Endothelial cell of umbilical vein (primary cell): ENCODE measurements around the gene CD300C. TPM values are rescaled to one million over a fixed set of nuclear protein-coding genes. Genes with fewer than 3 reads are reported as not detected.

Source experiments
- BruUV-seq: library from RNA; stranded (reverse); fragments of 400-500 nt; replicated peaks from 2 replicates; lab custom pipeline; 2021; lab: Mats Ljungman, UMichigan
- CTCF ChIA-PET: fragments of 300-600, 350-600 bp; sonication (Branson Sonifier 250); formaldehyde crosslinking; loops from one replicate; lab custom pipeline; 2021; ENCODE audit warnings: antibody characterized with exemption, inconsistent platforms; lab: Charles Lee
- POLR2A ChIA-PET: fragments of 300-600, 350-600 bp; sonication (Branson Sonifier 250); formaldehyde crosslinking; loops from one replicate; lab custom pipeline; 2021; ENCODE audit warnings: antibody characterized with exemption, inconsistent platforms; lab: Charles Lee
- DNase-seq: peaks from one replicate; pipeline ENCODE4 v3.0.0-alpha.2; 2011; ENCODE audit warnings: low read depth, low spot score
- FAIRE-seq: peaks from 2 replicates; lab custom pipeline; 2011; peaks lifted over from hg19 to GRCh38; lab: Jason Lieb, UNC
- H2AFZ ChIP-seq: 2 replicates; pipeline ENCODE4 v1.6.0; 2012; ENCODE audit warnings: low read depth, low read length, control low read depth, inconsistent platforms
- H3K27ac ChIP-seq: 2 replicates; pipeline ENCODE4 v1.5.1; 2011; ENCODE audit warnings: low read depth, mild to moderate bottlenecking, control low read depth, low read length, moderate library complexity; ENCODE audit not compliant: insufficient read depth
- H3K27me3 ChIP-seq, 2 experiments: 2 replicates each; pipeline versions ENCODE4 v1.6.0 to v1.6.1; 2011; ENCODE audit warnings: low read length in 2 of 2, mixed read lengths in 1 of 2; ENCODE audit not compliant: control insufficient read depth in 2 of 2, insufficient read depth in 2 of 2
- H3K36me3 ChIP-seq, 2 experiments: 2 replicates in 1 of 2; 3 replicates in 1 of 2; pipeline ENCODE4 v1.5.1; 2011; ENCODE audit warnings: low read length in 2 of 2, mild to moderate bottlenecking in 1 of 2, moderate library complexity in 1 of 2; ENCODE audit not compliant: control insufficient read depth in 2 of 2, insufficient read depth in 2 of 2; ENCODE audit errors: extremely low read depth in 1 of 2
- H3K4me1 ChIP-seq: 3 replicates; pipeline ENCODE4 v1.5.1; 2011; ENCODE audit warnings: mild to moderate bottlenecking, low read length; ENCODE audit not compliant: control insufficient read depth, insufficient read depth; ENCODE audit errors: extremely low read depth
- H3K4me2 ChIP-seq: 2 replicates; pipeline ENCODE4 v1.6.1; 2011; ENCODE audit warnings: low read length, control low read depth, mixed read lengths; ENCODE audit not compliant: insufficient read depth
- H3K4me3 ChIP-seq, 3 experiments: fragments of 200-600 bp in 1 of 3; sonication (generic), shearing (Covaris generic) in 1 of 3; replicated peaks in 1 of 3; 2 replicates each; pipeline ENCODE4 v1.5.1; 2011 to 2016; ENCODE audit warnings: control low read depth in 3 of 3, low read length in 3 of 3, mild to moderate bottlenecking in 2 of 3, inconsistent platforms in 1 of 3, low read depth in 1 of 3, moderate library complexity in 1 of 3; ENCODE audit not compliant: insufficient read depth in 1 of 3
- H3K79me2 ChIP-seq: 2 replicates; pipeline ENCODE4 v1.6.0; 2012; ENCODE audit warnings: low read length, inconsistent platforms; ENCODE audit not compliant: control insufficient read depth, insufficient read depth
- H3K9ac ChIP-seq: replicated peaks from 2 replicates; pipeline ENCODE3; 2011; ENCODE audit warnings: low read length, control low read depth; ENCODE audit not compliant: insufficient read depth; ENCODE audit errors: extremely low read depth
- H3K9me1 ChIP-seq: replicated peaks from 3 replicates; pipeline ENCODE4 v1.6.0; 2011; ENCODE audit warnings: mild to moderate bottlenecking, low read length; ENCODE audit not compliant: control insufficient read depth, insufficient read depth; ENCODE audit errors: extremely low read depth
- H3K9me3 ChIP-seq: replicated peaks from 2 replicates; pipeline ENCODE4 v1.5.1; 2012; ENCODE audit warnings: low read length, inconsistent platforms; ENCODE audit not compliant: control insufficient read depth, insufficient read depth
- H4K20me1 ChIP-seq: replicated peaks from 2 replicates; pipeline ENCODE3; 2011; ENCODE audit warnings: mild to moderate bottlenecking, low read length; ENCODE audit not compliant: control insufficient read depth, insufficient read depth; ENCODE audit errors: extremely low read depth
- EZH2 ChIP-seq: IDR thresholded peaks from 2 replicates; pipeline ENCODE4 v1.6.1; 2012; ENCODE audit warnings: borderline replicate concordance, low read depth, mild to moderate bottlenecking, moderate library complexity, low read length, inconsistent platforms; ENCODE audit not compliant: severe bottlenecking
- FOS ChIP-seq: IDR thresholded peaks from 2 replicates; pipeline ENCODE4 v1.6.1; 2011; ENCODE audit warnings: mild to moderate bottlenecking, low read length, moderate library complexity, borderline replicate concordance; ENCODE audit not compliant: insufficient read depth
- GATA2 ChIP-seq: IDR thresholded peaks from 2 replicates; pipeline ENCODE4 v1.7.0; 2011; ENCODE audit warnings: low read depth, mild to moderate bottlenecking, moderate library complexity, mixed read lengths, low read length; ENCODE audit not compliant: insufficient read length, insufficient read depth
- JUN ChIP-seq: IDR thresholded peaks from 2 replicates; pipeline ENCODE4 v1.6.1; 2011; ENCODE audit warnings: borderline replicate concordance, low read depth; ENCODE audit not compliant: insufficient read length, insufficient read depth
- MYC ChIP-seq: IDR thresholded peaks from one replicate; pipeline ENCODE4 v1.6.1; 2011; ENCODE audit warnings: mild to moderate bottlenecking, low read depth, low read length
- POLR2A ChIP-seq: IDR thresholded peaks from 2 replicates; pipeline ENCODE4 v1.6.1; 2012; ENCODE audit warnings: low read depth, mild to moderate bottlenecking, control low read depth, low read length
- POLR2AphosphoS5 ChIP-seq: IDR thresholded peaks from 2 replicates; pipeline ENCODE4 v1.6.1; 2012; ENCODE audit warnings: low read depth, mild to moderate bottlenecking, control low read depth, low read length, moderate library complexity; ENCODE audit not compliant: insufficient read depth
- dilution Hi-C: fragments of 300-500 bp; cut with MboI; formaldehyde crosslinking; loops from one replicate; pipeline ENCODE4 v1.15.0; 2019; ENCODE audit warnings: low sequenced_read_pairs; ENCODE audit not compliant: extremely low pct_ligation_motif_present
- intact Hi-C: fragments of 100-400 bp; cut with micrococcal nuclease; formaldehyde crosslinking; loops from one replicate; pipeline ENCODE4 v1.10.0; 2022
- polyA plus RNA-seq, 4 experiments: library from polyadenylated mRNA; depleted of rRNA in 3 of 4; stranded (reverse) in 3 of 4; unstranded in 1 of 4; fragments of >200 nt; gene quantifications; 2 replicates each; pipeline versions ENCODE4 v1.2.1 to v1.2.3, GENCODE V29; 2011 to 2012; ENCODE audit warnings: missing spikeins in 1 of 4
- total RNA-seq: library from RNA; stranded (reverse); gene quantifications from 2 replicates; pipeline ENCODE4 v1.2.3, GENCODE V29; 2021
- TF ChIP-seq, protein P1 (sequence below), 2 donors: IDR thresholded peaks; 1 replicate in 1 of 2; 2 replicates in 1 of 2; pipeline ENCODE4 v1.5.1; 2011; ENCODE audit warnings: low read length in 2 of 2, mild to moderate bottlenecking in 2 of 2, moderate library complexity in 2 of 2, control low read depth in 1 of 2, inconsistent platforms in 1 of 2, low read depth in 1 of 2; ENCODE audit not compliant: insufficient read depth in 1 of 2; ENCODE audit errors: extremely low read depth in 1 of 2
- TF ChIP-seq, protein P2 (sequence below): IDR thresholded peaks from 2 replicates; pipeline ENCODE4 v1.6.1; 2011; ENCODE audit not compliant: insufficient read depth, insufficient read length

The CD300C gene
- total and polyA plus RNA-seq, 2 donors (not counting 3 experiments of a cell fraction or from before 2014, with no cell fraction given): not detected

DNA sequence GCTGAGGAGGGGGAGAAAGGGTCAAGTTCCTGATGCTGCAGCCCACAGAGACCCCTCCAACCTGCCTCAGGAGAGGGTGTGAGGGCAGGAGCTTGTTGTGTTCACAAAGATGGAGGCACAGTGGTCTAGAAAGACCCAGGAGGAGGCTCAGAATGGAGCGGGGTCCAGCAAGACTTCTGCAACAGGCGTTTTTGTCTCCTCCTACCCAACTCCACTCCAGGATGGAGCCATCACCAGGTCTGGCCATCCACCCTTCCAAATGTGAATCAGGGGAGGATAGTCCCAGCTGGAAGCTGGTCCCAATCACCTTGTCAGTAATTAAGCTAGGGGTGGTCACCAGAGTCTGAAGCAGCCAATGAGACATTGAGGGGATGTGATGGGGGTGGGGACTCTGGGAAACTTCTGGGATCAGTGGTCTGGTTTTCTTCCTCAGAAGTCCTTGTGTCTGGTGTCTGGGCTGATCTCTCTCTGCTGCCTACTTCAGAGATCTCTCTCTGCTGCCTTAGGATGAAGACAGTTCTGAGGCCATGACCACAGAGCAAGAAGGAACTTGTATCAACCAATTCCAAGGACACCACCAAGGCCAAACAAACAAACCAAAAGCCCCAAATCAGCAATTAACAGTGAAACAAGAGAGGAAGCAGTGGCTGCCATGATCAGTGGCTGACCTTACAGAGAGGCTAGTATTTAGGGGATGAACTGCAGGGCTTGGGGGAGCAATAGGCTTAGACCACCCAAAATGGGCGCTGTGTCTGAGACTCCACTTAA lies 29.2 kb downstream of the CD300C start:
- Histone ChIP-seq H3K27me3 (no peaks in the 10 kb centered on the region), H3K27ac (no peak overlapping the region), H3K4me1 (no peaks in the 10 kb centered on the region), H2AFZ (no peak overlapping the region), H3K79me2 (no peaks in the 10 kb centered on the region), H3K4me3 (no peak overlapping the region), H3K4me2 (no peak overlapping the region), H3K9ac (no peak overlapping the region), H3K9me1 (no peaks in the 10 kb centered on the region), H4K20me1 (no peaks in the 10 kb centered on the region), H3K36me3 (no peaks in the 10 kb centered on the region), H3K9me3 (no peaks in the 10 kb centered on the region)
- TF ChIP-seq MYC: no peak
- TF ChIP-seq FOS: no peak
- TF ChIP-seq GATA2: no peak
- TF ChIP-seq, protein P1, sequence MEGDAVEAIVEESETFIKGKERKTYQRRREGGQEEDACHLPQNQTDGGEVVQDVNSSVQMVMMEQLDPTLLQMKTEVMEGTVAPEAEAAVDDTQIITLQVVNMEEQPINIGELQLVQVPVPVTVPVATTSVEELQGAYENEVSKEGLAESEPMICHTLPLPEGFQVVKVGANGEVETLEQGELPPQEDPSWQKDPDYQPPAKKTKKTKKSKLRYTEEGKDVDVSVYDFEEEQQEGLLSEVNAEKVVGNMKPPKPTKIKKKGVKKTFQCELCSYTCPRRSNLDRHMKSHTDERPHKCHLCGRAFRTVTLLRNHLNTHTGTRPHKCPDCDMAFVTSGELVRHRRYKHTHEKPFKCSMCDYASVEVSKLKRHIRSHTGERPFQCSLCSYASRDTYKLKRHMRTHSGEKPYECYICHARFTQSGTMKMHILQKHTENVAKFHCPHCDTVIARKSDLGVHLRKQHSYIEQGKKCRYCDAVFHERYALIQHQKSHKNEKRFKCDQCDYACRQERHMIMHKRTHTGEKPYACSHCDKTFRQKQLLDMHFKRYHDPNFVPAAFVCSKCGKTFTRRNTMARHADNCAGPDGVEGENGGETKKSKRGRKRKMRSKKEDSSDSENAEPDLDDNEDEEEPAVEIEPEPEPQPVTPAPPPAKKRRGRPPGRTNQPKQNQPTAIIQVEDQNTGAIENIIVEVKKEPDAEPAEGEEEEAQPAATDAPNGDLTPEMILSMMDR (IDR thresholded peaks at IDR 0.05; ENCODE audit: extremely low read depth in 1 of 2, insufficient read depth in 1 of 2, low read depth in 1 of 2, low read length in 2 of 2): no peak
- no peak for TF ChIP-seq EZH2
- no peak for TF ChIP-seq POLR2A
- TF ChIP-seq, protein P2, sequence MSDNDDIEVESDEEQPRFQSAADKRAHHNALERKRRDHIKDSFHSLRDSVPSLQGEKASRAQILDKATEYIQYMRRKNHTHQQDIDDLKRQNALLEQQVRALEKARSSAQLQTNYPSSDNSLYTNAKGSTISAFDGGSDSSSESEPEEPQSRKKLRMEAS: no peak
- no peak for TF ChIP-seq JUN
- TF ChIP-seq POLR2AphosphoS5: no peak
- BruUV-seq: no TSS peak
- CTCF ChIA-PET: interaction anchor here (1.1 kb wide), 1 partner anchor 138 kb away, joined by 3 read pairs; no protein-coding TSS in a partner anchor
- no peak for DNase-seq
- no peak for FAIRE-seq
- intact Hi-C loops (no loop called here), dilution Hi-C loops (no loop called here)
- POLR2A ChIA-PET: no interaction called here
